Thoracic aorta (tissue), 2 donors: ENCODE data around the gene ATP5MG. TPM values are rescaled to one million over a fixed set of nuclear protein-coding genes. Genes with fewer than 3 reads are reported as not detected.

Experiments used
- ATAC-seq: fragments of 150-250 bp; one replicate; pipeline ENCODE4 v1.8.0; 2017; ENCODE audit warnings: low read depth; ENCODE audit not compliant: insufficient number of reproducible peaks, low FRiP score
- DNase-seq: peaks from one replicate; pipeline ENCODE4 v3.0.0-alpha.2; 2020; ENCODE audit warnings: low spot score
- H3K27ac ChIP-seq, 2 donors: fragments of 200-600 bp; sonication (generic); 1 replicate in 1 of 2; 2 replicates in 1 of 2; pipeline ENCODE4 v1.5.1; 2016; ENCODE audit warnings: mild to moderate bottlenecking in 2 of 2, moderate library complexity in 2 of 2
- H3K27me3 ChIP-seq: fragments of 200-600 bp; sonication (generic); replicated peaks from 2 replicates; pipeline ENCODE4 v1.6.0; 2016; ENCODE audit warnings: mild to moderate bottlenecking; ENCODE audit not compliant: insufficient read depth
- H3K36me3 ChIP-seq: fragments of 200-600 bp; sonication (generic); one replicate; pipeline ENCODE4 v1.5.1; 2016
- H3K4me1 ChIP-seq, 2 donors: fragments of 200-600 bp; sonication (generic); 1 replicate in 1 of 2; 2 replicates in 1 of 2; pipeline versions ENCODE4 v1.5.1 to v1.6.0; 2016; ENCODE audit warnings: low read depth in 2 of 2, mild to moderate bottlenecking in 1 of 2; ENCODE audit not compliant: control insufficient read depth in 1 of 2
- H3K4me3 ChIP-seq: fragments of 200-600 bp; sonication (generic); 2 replicates; pipeline ENCODE4 v1.5.1; 2016; ENCODE audit warnings: mild to moderate bottlenecking
- H3K9me3 ChIP-seq: fragments of 200-600 bp; sonication (generic); 2 replicates; pipeline ENCODE4 v1.5.1; 2016
- CTCF ChIP-seq: fragments of 200-600 bp; sonication (generic); IDR thresholded peaks from one replicate; pipeline ENCODE4 v1.5.1; 2019; ENCODE audit warnings: antibody characterized with exemption
- total RNA-seq, 2 donors: library from RNA; depleted of rRNA; stranded (reverse); fragments of >200 nt; gene quantifications; one replicate each; pipeline versions ENCODE4 v1.1.0 to v1.2.3, GENCODE V29; 2016

The ATP5MG gene
- total RNA-seq, 2 donors from 2014 or later, result 21.1 to 45.2 TPM

- Histone ChIP-seq H3K4me1 (peaks cover 31 to 58% of the 10 kb centered on the region in 2 donors), H3K4me3 (no peak overlapping the region), H3K9me3 (no peaks in the 10 kb centered on the region), H3K27me3 (no peaks in the 10 kb centered on the region), H3K36me3 (no peaks in the 10 kb centered on the region), H3K27ac (no peak overlapping the region)
- DNase-seq, result no peak
- ATAC-seq, result no peak
- TF ChIP-seq CTCF, result no peak
Observed at GRCh38 chr11:118442301-118442700, 40.9 kb downstream of the ATP5MG start.

GRCh38 chr11:118442908-118443589 lies 41.6 kb downstream of the ATP5MG start:
- DNase-seq, result no peak
- ATAC-seq, result no peak
- H3K4me3 ChIP-seq, result no peak overlapping the region
- TF ChIP-seq CTCF, result no peak
- no peaks in the 10 kb centered on the region for H3K27me3 ChIP-seq
- peaks cover 31 to 64% of the 10 kb centered on the region in 2 donors for H3K4me1 ChIP-seq
- no peak overlapping the region for H3K27ac ChIP-seq
- H3K36me3 ChIP-seq, result no peaks in the 10 kb centered on the region
- no peaks in the 10 kb centered on the region for H3K9me3 ChIP-seq

- H3K36me3 ChIP-seq, result no peaks in the 10 kb centered on the region
- peaks cover 35 to 70% of the 10 kb centered on the region in 2 donors for H3K4me1 ChIP-seq
Observed at GRCh38 chr11:118443590-118444218, 42.3 kb downstream of the ATP5MG start.

GRCh38 chr11:118447423-118447822 lies 46.0 kb downstream of the ATP5MG start:
- Histone ChIP-seq H3K4me3 (no peak overlapping the region), H3K9me3 (no peaks in the 10 kb centered on the region), H3K36me3 (no peaks in the 10 kb centered on the region), H3K27me3 (no peaks in the 10 kb centered on the region), H3K27ac (no peak overlapping the region), H3K4me1 (peaks cover 6 to 42% of the 10 kb centered on the region in 2 donors)
- no peak for DNase-seq
- no peak for TF ChIP-seq CTCF
- ATAC-seq, result no peak

More at GRCh38 chr11:118443590-118444218, 42.3 kb downstream of the ATP5MG start:
- DNase-seq (no peak), ATAC-seq (no peak)
- Histone ChIP-seq H3K4me3 (no peak overlapping the region), H3K27me3 (no peaks in the 10 kb centered on the region), H3K27ac (no peak overlapping the region), H3K9me3 (no peaks in the 10 kb centered on the region)
- no peak for TF ChIP-seq CTCF

- H3K27ac ChIP-seq, result no peak overlapping the region
- TF ChIP-seq CTCF, result no peak
- no peaks in the 10 kb centered on the region for H3K27me3 ChIP-seq
- H3K4me1 ChIP-seq, result peaks cover 6 to 34% of the 10 kb centered on the region in 2 donors
- DNase-seq (no peak), ATAC-seq (no peak)
- no peaks in the 10 kb centered on the region for H3K9me3 ChIP-seq
- no peak overlapping the region for H3K4me3 ChIP-seq
- H3K36me3 ChIP-seq, result no peaks in the 10 kb centered on the region
Observed at GRCh38 chr11:118448294-118448693, 46.9 kb downstream of the ATP5MG start.
